Measurements from ENCODE around the gene SERGEF. TPM values are rescaled to one million over a fixed set of nuclear protein-coding genes. Genes with fewer than 3 reads are reported as not detected.

The SERGEF gene
- total and polyA plus RNA-seq, 10 of the 15 experiments (the other 5 are each of a cell fraction or from before 2014, with no cell fraction given) = 14.6 to 27.8 (median 22.4) TPM

- DNase-seq (ENCODE audit: low read depth, low spot score) = no peak
- no peak overlapping the region for H3K9ac ChIP-seq (ENCODE audit: control insufficient read depth, insufficient read depth, low read length)
- H3K27ac ChIP-seq (ENCODE audit: control insufficient read depth, insufficient read depth) = no peak overlapping the region
- WGBS (ENCODE audit: insufficient coverage, insufficient replicate concordance, low lambda C conversion rate, missing lambda C conversion rate) = 68% methylated on average over 4 of the region's 4 CpGs
- BruUV-seq (replicated peaks) = no TSS peak
- no peaks in the 10 kb centered on the region for H3K9me3 ChIP-seq (replicated peaks; ENCODE audit: control insufficient read depth, insufficient read depth, low read length)
- H3K79me2 ChIP-seq (ENCODE audit: control insufficient read depth, insufficient read depth, low read length) = no peaks in the 10 kb centered on the region
- H4K20me1 ChIP-seq (ENCODE audit: control insufficient read depth, insufficient read depth) = no peaks in the 10 kb centered on the region
- POLR2A ChIA-PET = no interaction called here
- H3K36me3 ChIP-seq (ENCODE audit: control insufficient read depth in 2 of 2, insufficient read depth in 2 of 2, low read length in 1 of 2) = no peaks in the 10 kb centered on the region
- CTCF ChIA-PET = no interaction called here
- SMC1A ChIA-PET (ENCODE audit: uncharacterized antibody, unreplicated experiment) = no interaction called here
- H3K4me3 ChIP-seq = no peak overlapping the region
- FAIRE-seq = no peak
- H3K27me3 ChIP-seq (replicated peaks in 1 of 2; ENCODE audit: control insufficient read depth in 2 of 2, insufficient read depth in 2 of 2, low read length in 1 of 2) = no peaks in the 10 kb centered on the region
- intact Hi-C loops (cut with micrococcal nuclease; ENCODE audit: unreplicated experiment) = no loop called here
- RAD21 ChIA-PET (ENCODE audit: unreplicated experiment) = no interaction called here
- no peak overlapping the region for H3K4me2 ChIP-seq (ENCODE audit: control insufficient read depth, insufficient read depth)
- H2AFZ ChIP-seq (ENCODE audit: control insufficient read depth, low read depth, low read length) = no peak overlapping the region
- ATAC-seq = no peak
- no peaks in the 10 kb centered on the region for H3K4me1 ChIP-seq (ENCODE audit: control insufficient read depth, insufficient read depth, low read length)
- in situ Hi-C loops (cut with MboI) = no loop called here
- no peak for TF ChIP-seq IKZF2 (IDR thresholded peaks at IDR 0.05)
- no peak for TF ChIP-seq KAT2A (conservative IDR thresholded peaks at IDR 0.05; ENCODE audit: control insufficient read depth, low read depth, low read length)
- TF ChIP-seq REST (IDR thresholded peaks at IDR 0.05; ENCODE audit: low read depth, low read length) = no peak
- no peak for TF ChIP-seq CREB1 (IDR thresholded peaks at IDR 0.05; ENCODE audit: low read depth)
- no peak for TF ChIP-seq JUND (IDR thresholded peaks at IDR 0.05; ENCODE audit: low read depth, low read length)
- no peak for TF ChIP-seq DPF2 (IDR thresholded peaks at IDR 0.05)
- TF ChIP-seq FOXK2 (IDR thresholded peaks at IDR 0.05) = no peak
- TF ChIP-seq WRNIP1 (IDR thresholded peaks at IDR 0.05; ENCODE audit: borderline replicate concordance, low read depth, low read length) = no peak
- TF ChIP-seq NFYB (IDR thresholded peaks at IDR 0.05; ENCODE audit: insufficient read depth, low read depth, low read length) = no peak
- TF ChIP-seq ETV6 (conservative IDR thresholded peaks at IDR 0.05 in 1 of 2, IDR thresholded peaks at IDR 0.05 in 1 of 2; ENCODE audit: borderline replicate concordance in 1 of 2, low read depth in 1 of 2) = no peak
- TF ChIP-seq HDAC6 (IDR thresholded peaks at IDR 0.05; ENCODE audit: unreplicated experiment) = no peak
- no peak for TF ChIP-seq IRF3 (IDR thresholded peaks at IDR 0.05)
- TF ChIP-seq NR2C1 (IDR thresholded peaks at IDR 0.05) = no peak
- TF ChIP-seq MAX (IDR thresholded peaks at IDR 0.05; ENCODE audit: low read depth, low read length) = no peak
- no peak for TF ChIP-seq RUNX3 (IDR thresholded peaks at IDR 0.05; ENCODE audit: low read length)
- TF ChIP-seq MTA2 (IDR thresholded peaks at IDR 0.05; ENCODE audit: low read depth) = no peak
- TF ChIP-seq USF1 (IDR thresholded peaks at IDR 0.05; ENCODE audit: borderline replicate concordance, extremely low read length, insufficient read depth, low read depth, low read length) = no peak
- TF ChIP-seq MEF2A (IDR thresholded peaks at IDR 0.05; ENCODE audit: insufficient read depth, low read depth, low read length) = no peak
Measured at GRCh38 chr11:17816232-17816931, 196.5 kb downstream of the SERGEF start.
